Measurements from ENCODE around the gene GOLGA8F.
"Not testable (repeated sequence)": the region's sequence is repeated elsewhere in the genome, so short reads cannot be mapped to it uniquely, and the experiment has no call there.

GOLGA8F gene

GRCh38 chr15:28378364-28378763, at the start of gene GOLGA8F:
TSS of gene GOLGA8F (plus strand) at chr15:28378664. CDS start at chr15:28378762, 98 bp downstream.
- in situ Hi-C loops (cut with HindIII; ENCODE audit: low pct_ligation_motif_present, low pct_unique_long_range_greater_than_20kb, low sequenced_read_pairs); DNase-seq: not testable (repeated sequence)

- in situ Hi-C loops (cut with HindIII; ENCODE audit: low pct_ligation_motif_present, low pct_unique_long_range_greater_than_20kb, low sequenced_read_pairs) = not testable (repeated sequence)
Observed at GRCh38 chr15:28357984-28358383, 20.5 kb upstream of the GOLGA8F start, which contains the start of gene GOLGA6L24. TSS of gene GOLGA6L24 (minus strand) at chr15:28358084. CDS start at chr15:28358023, 61 bp downstream.

GRCh38 chr15:28365502-28365901, 13.0 kb upstream of the GOLGA8F start:
- in situ Hi-C loops (cut with HindIII; ENCODE audit: low pct_ligation_motif_present, low pct_unique_long_range_greater_than_20kb, low sequenced_read_pairs); DNase-seq: not testable (repeated sequence)

More at GRCh38 chr15:28357984-28358383, 20.5 kb upstream of the GOLGA8F start, which contains the start of gene GOLGA6L24:
- DNase-seq = not testable (repeated sequence)

GRCh38 chr15:28380053-28380452, 1.6 kb downstream of the GOLGA8F start:
- DNase-seq; in situ Hi-C loops (cut with HindIII; ENCODE audit: low pct_ligation_motif_present, low pct_unique_long_range_greater_than_20kb, low sequenced_read_pairs): not testable (repeated sequence)

GRCh38 chr15:28396022-28396421, 17.6 kb downstream of the GOLGA8F start:
- DNase-seq; in situ Hi-C loops (cut with HindIII; ENCODE audit: low pct_ligation_motif_present, low pct_unique_long_range_greater_than_20kb, low sequenced_read_pairs): not testable (repeated sequence)

- DNase-seq; in situ Hi-C loops (cut with HindIII; ENCODE audit: low pct_ligation_motif_present, low pct_unique_long_range_greater_than_20kb, low sequenced_read_pairs): not testable (repeated sequence)
Observed at GRCh38 chr15:28402774-28403435, 24.4 kb downstream of the GOLGA8F start.

- peak; percentile 0 for DNase-seq
- in situ Hi-C loops (cut with HindIII; ENCODE audit: low pct_ligation_motif_present, low pct_unique_long_range_greater_than_20kb, low sequenced_read_pairs) = not testable (repeated sequence)
Observed at GRCh38 chr15:28420470-28420869, 42.0 kb downstream of the GOLGA8F start.

- in situ Hi-C loops (cut with HindIII; ENCODE audit: low pct_ligation_motif_present, low pct_unique_long_range_greater_than_20kb, low sequenced_read_pairs); DNase-seq: not testable (repeated sequence)
Observed at GRCh38 chr15:28435594-28435993, 57.1 kb downstream of the GOLGA8F start.
